ENCODE measurements around the gene SEPTIN3. TPM values are rescaled to one million over a fixed set of nuclear protein-coding genes. Genes with fewer than 3 reads are reported as not detected.

SEPTIN3 gene
- not detected in 2 replicates for total RNA-seq (2014; rRNA removed)
- polyA plus RNA-seq (2012) = 0.02 TPM

GRCh38 chr22:41969110-41969646 is at the start of gene SEPTIN3:
SEPTIN3 (plus strand) TSS chr22:41969443; CDS start chr22:41971493, 2,050 bp downstream.
- no peak for DNase-seq (ENCODE audit: low read depth)

- no peak for DNase-seq (ENCODE audit: low read depth)
Measured at GRCh38 chr22:41920271-41920976, 48.8 kb upstream of the SEPTIN3 start.

GRCh38 chr22:41922328-41922727 is 46.9 kb upstream of the SEPTIN3 start:
- DNase-seq (ENCODE audit: low read depth) = no peak

- DNase-seq (ENCODE audit: low read depth) = no peak
Measured at GRCh38 chr22:41922940-41923594, 46.2 kb upstream of the SEPTIN3 start.

GRCh38 chr22:41923595-41924276 is 45.5 kb upstream of the SEPTIN3 start:
- no peak for DNase-seq (ENCODE audit: low read depth)

- DNase-seq (ENCODE audit: low read depth) = no peak
Measured at GRCh38 chr22:41925783-41926460, 43.3 kb upstream of the SEPTIN3 start.

GRCh38 chr22:41927813-41928212 is 41.4 kb upstream of the SEPTIN3 start:
- no peak for DNase-seq (ENCODE audit: low read depth)

- no peak for DNase-seq (ENCODE audit: low read depth)
Measured at GRCh38 chr22:41928593-41929417, 40.4 kb upstream of the SEPTIN3 start.

- DNase-seq (ENCODE audit: low read depth) = no peak
Measured at GRCh38 chr22:41929418-41929810, 39.8 kb upstream of the SEPTIN3 start.

- no peak for DNase-seq (ENCODE audit: low read depth)
Measured at GRCh38 chr22:41931701-41932269, 37.5 kb upstream of the SEPTIN3 start.

GRCh38 chr22:41932353-41932752 is 36.9 kb upstream of the SEPTIN3 start:
- no peak for DNase-seq (ENCODE audit: low read depth)

GRCh38 chr22:41933411-41934177 is 35.6 kb upstream of the SEPTIN3 start:
- no peak for DNase-seq (ENCODE audit: low read depth)

GRCh38 chr22:41934284-41935014 is 34.8 kb upstream of the SEPTIN3 start:
- DNase-seq (ENCODE audit: low read depth) = no peak

GRCh38 chr22:41935015-41935351 is 34.3 kb upstream of the SEPTIN3 start:
- no peak for DNase-seq (ENCODE audit: low read depth)

GRCh38 chr22:41935509-41935908 is 33.7 kb upstream of the SEPTIN3 start:
- DNase-seq (ENCODE audit: low read depth) = no peak

- DNase-seq (ENCODE audit: low read depth) = no peak
Measured at GRCh38 chr22:41936894-41937169, 32.4 kb upstream of the SEPTIN3 start.

GRCh38 chr22:41939981-41940831 is 29.0 kb upstream of the SEPTIN3 start:
- DNase-seq (ENCODE audit: low read depth) = no peak
